GM12878 (cell line): ENCODE measurements around the gene PJA2. TPM values are rescaled to one million over a fixed set of nuclear protein-coding genes. Genes with fewer than 3 reads are reported as not detected.

Experiments used
- ATAC-seq: fragments of 200-7000 bp; cut with Tn5 transposase; 3 replicates; pipeline ENCODE4 v1.9.1; 2020; ENCODE audit warnings: mild to moderate bottlenecking, moderate library complexity
- BruUV-seq: library from RNA; stranded (reverse); fragments of 400-500 nt; replicated peaks from 2 replicates; lab custom pipeline; 2021; lab: Mats Ljungman, UMichigan
- CTCF ChIA-PET: fragments of 300-600 bp; sonication (Branson Sonifier 250); formaldehyde crosslinking; extraction: SDS; loops from one replicate; lab custom pipeline; 2021; ENCODE audit warnings: inconsistent platforms; lab: Yijun Ruan, JAX
- POLR2A ChIA-PET: fragments of 350-600 bp; formaldehyde crosslinking; extraction: SDS; loops from one replicate; lab custom pipeline; 2021; ENCODE audit warnings: inconsistent platforms; lab: Charles Lee
- RAD21 ChIA-PET: fragments of 300-600 bp; sonication (Branson Sonifier 250); formaldehyde crosslinking; loops from one replicate; lab custom pipeline; 2023; ENCODE audit warnings: antibody characterized with exemption; ENCODE audit not compliant: unreplicated experiment; lab: Charles Lee
- SMC1A ChIA-PET: fragments of 300-600 bp; sonication (Branson Sonifier 250); formaldehyde crosslinking; loops from one replicate; lab custom pipeline; 2023; ENCODE audit not compliant: unreplicated experiment, uncharacterized antibody; lab: Charles Lee
- DNase-seq: peaks from one replicate; pipeline ENCODE4 v3.0.0-alpha.2; 2011; ENCODE audit warnings: low read depth, low spot score
- FAIRE-seq: peaks from 3 replicates; lab custom pipeline; 2011; peaks lifted over from hg19 to GRCh38; lab: Jason Lieb, UNC
- H2AFZ ChIP-seq: 2 replicates; pipeline ENCODE4 v1.6.0; 2011; ENCODE audit warnings: low read depth, low read length, control low read depth; ENCODE audit not compliant: control insufficient read depth
- H3K27ac ChIP-seq: 2 replicates; pipeline ENCODE4 v1.5.1; 2011; ENCODE audit warnings: control low read depth; ENCODE audit not compliant: control insufficient read depth, insufficient read depth
- H3K27me3 ChIP-seq, 2 experiments: replicated peaks in 1 of 2; 2 replicates each; pipeline versions ENCODE4 v1.6.0 to v1.6.1; 2011; ENCODE audit warnings: low read length in 1 of 2; ENCODE audit not compliant: control insufficient read depth in 2 of 2, insufficient read depth in 2 of 2
- H3K36me3 ChIP-seq, 2 experiments: 2 replicates each; pipeline ENCODE4 v1.5.1; 2011; ENCODE audit warnings: low read length in 1 of 2; ENCODE audit not compliant: control insufficient read depth in 2 of 2, insufficient read depth in 2 of 2
- H3K4me1 ChIP-seq: 2 replicates; pipeline ENCODE4 v1.6.1; 2011; ENCODE audit warnings: mild to moderate bottlenecking, low read length, moderate library complexity, mixed read lengths; ENCODE audit not compliant: control insufficient read depth, insufficient read depth
- H3K4me2 ChIP-seq: 2 replicates; pipeline ENCODE4 v1.6.0; 2011; ENCODE audit warnings: control low read depth; ENCODE audit not compliant: control insufficient read depth, insufficient read depth
- H3K4me3 ChIP-seq: fragments of 200-600 bp; sonication (generic); 2 replicates; pipeline ENCODE4 v1.5.1; 2016
- H3K79me2 ChIP-seq: 2 replicates; pipeline ENCODE4 v1.6.0; 2011; ENCODE audit warnings: low read length; ENCODE audit not compliant: control insufficient read depth, insufficient read depth
- H3K9ac ChIP-seq: 2 replicates; pipeline ENCODE4 v1.8.0; 2011; ENCODE audit warnings: low read length, control low read depth, mixed read lengths; ENCODE audit not compliant: control insufficient read depth, insufficient read depth
- H3K9me3 ChIP-seq: replicated peaks from 3 replicates; pipeline ENCODE4 v1.5.1; 2011; ENCODE audit warnings: mild to moderate bottlenecking, low read length; ENCODE audit not compliant: control insufficient read depth, insufficient read depth
- H4K20me1 ChIP-seq: 2 replicates; pipeline ENCODE4 v1.6.0; 2011; ENCODE audit not compliant: control insufficient read depth, insufficient read depth
- POLR2AphosphoS5 ChIP-seq: IDR thresholded peaks from 2 replicates; pipeline ENCODE4 v1.6.1; 2011; ENCODE audit warnings: mild to moderate bottlenecking, low read length, inconsistent platforms
- SUPT20H ChIP-seq: IDR thresholded peaks from 2 replicates; pipeline ENCODE4 v1.6.1; 2011; ENCODE audit warnings: low read depth, mild to moderate bottlenecking, low read length, moderate library complexity, borderline replicate concordance; ENCODE audit not compliant: control insufficient read depth
- TCF7 ChIP-seq: IDR thresholded peaks from 2 replicates; pipeline ENCODE4 v1.6.1; 2014; ENCODE audit warnings: antibody characterized with exemption, borderline replicate concordance
- WGBS: methylation state at CpG from one replicate; pipeline ENCODE4 v1.1.6; 2016; ENCODE audit warnings: low lambda C conversion rate; ENCODE audit not compliant: insufficient replicate concordance, insufficient coverage; ENCODE audit errors: missing lambda C conversion rate; 5-methylcytosine and 5-hydroxymethylcytosine counted together
- in situ Hi-C: fragments of 300-500 bp; cut with MboI; formaldehyde crosslinking; loops from 9 replicates; pipeline ENCODE4 v1.14.3; 2018; ENCODE audit warnings: mixed read lengths
- intact Hi-C: fragments of 100-400 bp; cut with micrococcal nuclease; formaldehyde crosslinking; loops from one replicate; pipeline ENCODE4 v1.14.2; 2022; ENCODE audit not compliant: unreplicated experiment
- polyA plus RNA-seq, 11 experiments: library from polyadenylated mRNA; depleted of rRNA in 4 of 11; unstranded in 6 of 11; stranded (reverse) in 5 of 11; fragments of >200 nt; fragmentation: Nextera tagmentation in 4 of 11; fragmentation: Illumina TruSeq in 1 of 11; extraction: Ambion mirVana in 4 of 11; extraction: Trizol in 1 of 11; gene quantifications; 1 replicate in 1 of 11; 2 replicates in 10 of 11; pipeline versions ENCODE4 v1.2.1 to v1.2.3, GENCODE V29; 2011 to 2016; ENCODE audit warnings: inconsistent platforms in 2 of 11, missing spikeins in 2 of 11, low read depth in 1 of 11
- total RNA-seq, 4 experiments: library from RNA; depleted of rRNA in 3 of 4; stranded (reverse); fragments of >200 nt in 3 of 4; fragmentation: Illumina TruSeq in 1 of 4; extraction: Trizol in 1 of 4; gene quantifications; 2 replicates each; pipeline versions ENCODE4 v1.2.1 to v1.2.3, GENCODE V29; 2013 to 2021
- TF ChIP-seq, protein P1 (sequence below): IDR thresholded peaks from 2 replicates; pipeline ENCODE4 v1.6.1; 2012; ENCODE audit warnings: improper control_type of control experiment, low read depth, low read length; ENCODE audit not compliant: insufficient replicate concordance

Gene PJA2
- total and polyA plus RNA-seq, 10 of the 15 experiments (the other 5 are each of a cell fraction or from before 2014, with no cell fraction given) = 27.8 to 93.4 (median 47.8) TPM

DNA sequence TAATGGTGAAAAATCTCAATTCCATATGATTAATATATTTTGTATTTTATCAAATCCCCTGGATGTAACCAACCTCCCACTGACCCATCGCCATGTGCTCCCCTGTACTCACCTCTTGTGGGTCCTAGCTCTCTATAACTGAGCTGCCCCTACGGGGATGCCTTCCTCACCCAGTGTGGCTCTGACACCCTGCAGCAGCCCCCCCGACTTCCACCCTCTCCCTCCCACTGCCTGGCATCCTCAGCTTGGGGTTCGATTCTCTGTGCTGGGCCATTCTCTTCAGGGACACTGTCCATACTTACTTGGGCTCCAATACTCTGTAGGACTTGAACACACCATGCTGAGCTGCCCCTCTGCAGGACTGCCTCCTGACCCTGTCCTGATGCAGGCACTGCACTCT is 87.1 kb downstream of the PJA2 start:
- intact Hi-C loops = no loop called here
- FAIRE-seq = no peak
- CTCF ChIA-PET = no interaction called here
- Histone ChIP-seq H3K36me3 (no peaks in the 10 kb centered on the region), H2AFZ (no peak overlapping the region), H3K9ac (no peak overlapping the region), H3K4me3 (no peak overlapping the region), H3K27me3 (no peaks in the 10 kb centered on the region), H3K4me2 (no peak overlapping the region), H4K20me1 (no peaks in the 10 kb centered on the region), H3K9me3 (no peaks in the 10 kb centered on the region), H3K79me2 (no peaks in the 10 kb centered on the region), H3K4me1 (no peaks in the 10 kb centered on the region), H3K27ac (no peak overlapping the region)
- in situ Hi-C loops = no loop called here
- POLR2A ChIA-PET = no interaction called here
- no peak for TF ChIP-seq POLR2AphosphoS5
- TF ChIP-seq, protein P1, sequence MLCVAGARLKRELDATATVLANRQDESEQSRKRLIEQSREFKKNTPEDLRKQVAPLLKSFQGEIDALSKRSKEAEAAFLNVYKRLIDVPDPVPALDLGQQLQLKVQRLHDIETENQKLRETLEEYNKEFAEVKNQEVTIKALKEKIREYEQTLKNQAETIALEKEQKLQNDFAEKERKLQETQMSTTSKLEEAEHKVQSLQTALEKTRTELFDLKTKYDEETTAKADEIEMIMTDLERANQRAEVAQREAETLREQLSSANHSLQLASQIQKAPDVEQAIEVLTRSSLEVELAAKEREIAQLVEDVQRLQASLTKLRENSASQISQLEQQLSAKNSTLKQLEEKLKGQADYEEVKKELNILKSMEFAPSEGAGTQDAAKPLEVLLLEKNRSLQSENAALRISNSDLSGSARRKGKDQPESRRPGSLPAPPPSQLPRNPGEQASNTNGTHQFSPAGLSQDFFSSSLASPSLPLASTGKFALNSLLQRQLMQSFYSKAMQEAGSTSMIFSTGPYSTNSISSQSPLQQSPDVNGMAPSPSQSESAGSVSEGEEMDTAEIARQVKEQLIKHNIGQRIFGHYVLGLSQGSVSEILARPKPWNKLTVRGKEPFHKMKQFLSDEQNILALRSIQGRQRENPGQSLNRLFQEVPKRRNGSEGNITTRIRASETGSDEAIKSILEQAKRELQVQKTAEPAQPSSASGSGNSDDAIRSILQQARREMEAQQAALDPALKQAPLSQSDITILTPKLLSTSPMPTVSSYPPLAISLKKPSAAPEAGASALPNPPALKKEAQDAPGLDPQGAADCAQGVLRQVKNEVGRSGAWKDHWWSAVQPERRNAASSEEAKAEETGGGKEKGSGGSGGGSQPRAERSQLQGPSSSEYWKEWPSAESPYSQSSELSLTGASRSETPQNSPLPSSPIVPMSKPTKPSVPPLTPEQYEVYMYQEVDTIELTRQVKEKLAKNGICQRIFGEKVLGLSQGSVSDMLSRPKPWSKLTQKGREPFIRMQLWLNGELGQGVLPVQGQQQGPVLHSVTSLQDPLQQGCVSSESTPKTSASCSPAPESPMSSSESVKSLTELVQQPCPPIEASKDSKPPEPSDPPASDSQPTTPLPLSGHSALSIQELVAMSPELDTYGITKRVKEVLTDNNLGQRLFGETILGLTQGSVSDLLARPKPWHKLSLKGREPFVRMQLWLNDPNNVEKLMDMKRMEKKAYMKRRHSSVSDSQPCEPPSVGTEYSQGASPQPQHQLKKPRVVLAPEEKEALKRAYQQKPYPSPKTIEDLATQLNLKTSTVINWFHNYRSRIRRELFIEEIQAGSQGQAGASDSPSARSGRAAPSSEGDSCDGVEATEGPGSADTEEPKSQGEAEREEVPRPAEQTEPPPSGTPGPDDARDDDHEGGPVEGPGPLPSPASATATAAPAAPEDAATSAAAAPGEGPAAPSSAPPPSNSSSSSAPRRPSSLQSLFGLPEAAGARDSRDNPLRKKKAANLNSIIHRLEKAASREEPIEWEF = no peak
- TF ChIP-seq SUPT20H = no peak
- TF ChIP-seq TCF7 = no peak
- RAD21 ChIA-PET = no interaction called here
- DNase-seq = no peak
- 67% methylated on average over 4 of the region's 4 CpGs for WGBS
- no peak; the same call in 2 of the 3 replicates for ATAC-seq
- BruUV-seq = no TSS peak
- SMC1A ChIA-PET = interaction anchor here (0.8 to 1.5 kb wide), 2 partner anchors 9 to 29 kb away, joined by 3 read pairs; no protein-coding TSS in a partner anchor
